IPS-18c (cell line): ENCODE data around the gene TOP2B.

Experiments used
- H3K4me3 ChIP-seq: 2 replicates; pipeline ENCODE4 v1.7.0; 2013; ENCODE audit warnings: low read depth, mild to moderate bottlenecking, low read length, moderate library complexity; ENCODE audit not compliant: insufficient read depth
- H3K9me3 ChIP-seq: one replicate; pipeline ENCODE4 v1.6.1; 2013; ENCODE audit warnings: mild to moderate bottlenecking, low read length, moderate library complexity; ENCODE audit not compliant: control insufficient read depth, insufficient read depth

Gene TOP2B

GRCh38 chr3:25648925-25649830 lies 15.5 kb downstream of the TOP2B start:
- no peaks in the 10 kb centered on the region for H3K9me3 ChIP-seq
- H3K4me3 ChIP-seq = no peak overlapping the region

GRCh38 chr3:25648107-25648535 lies 16.6 kb downstream of the TOP2B start:
- Histone ChIP-seq H3K9me3 (no peaks in the 10 kb centered on the region), H3K4me3 (no peak overlapping the region)

GRCh38 chr3:25635038-25635437 lies 29.7 kb downstream of the TOP2B start:
- Histone ChIP-seq H3K4me3 (no peak overlapping the region), H3K9me3 (no peaks in the 10 kb centered on the region)

GRCh38 chr3:25633919-25634318 lies 30.8 kb downstream of the TOP2B start:
- H3K4me3 ChIP-seq = no peak overlapping the region
- no peaks in the 10 kb centered on the region for H3K9me3 ChIP-seq

- Histone ChIP-seq H3K4me3 (no peak overlapping the region), H3K9me3 (no peaks in the 10 kb centered on the region)
Observed at GRCh38 chr3:25631989-25632388, 32.7 kb downstream of the TOP2B start.

- Histone ChIP-seq H3K4me3 (no peak overlapping the region), H3K9me3 (no peaks in the 10 kb centered on the region)
Observed at GRCh38 chr3:25621087-25621486, 43.6 kb downstream of the TOP2B start.

GRCh38 chr3:25620493-25620892 lies 44.2 kb downstream of the TOP2B start:
- Histone ChIP-seq H3K4me3 (no peak overlapping the region), H3K9me3 (no peaks in the 10 kb centered on the region)

GRCh38 chr3:25619382-25619781 lies 45.3 kb downstream of the TOP2B start:
- H3K9me3 ChIP-seq = no peaks in the 10 kb centered on the region
- no peak overlapping the region for H3K4me3 ChIP-seq

GRCh38 chr3:25618028-25618427 lies 46.7 kb downstream of the TOP2B start:
- no peak overlapping the region for H3K4me3 ChIP-seq
- H3K9me3 ChIP-seq = no peaks in the 10 kb centered on the region

- H3K9me3 ChIP-seq = no peaks in the 10 kb centered on the region
- H3K4me3 ChIP-seq = no peak overlapping the region
Observed at GRCh38 chr3:25611193-25611592, 53.5 kb downstream of the TOP2B start.

- Histone ChIP-seq H3K4me3 (no peak overlapping the region), H3K9me3 (no peaks in the 10 kb centered on the region)
Observed at GRCh38 chr3:25610779-25611178, 53.9 kb downstream of the TOP2B start.

- H3K4me3 ChIP-seq = no peak overlapping the region
- no peaks in the 10 kb centered on the region for H3K9me3 ChIP-seq
Observed at GRCh38 chr3:25610167-25610566, 54.5 kb downstream of the TOP2B start.

- H3K4me3 ChIP-seq = no peak overlapping the region
- no peaks in the 10 kb centered on the region for H3K9me3 ChIP-seq
Observed at GRCh38 chr3:25604107-25604805, 60.5 kb downstream of the TOP2B start.

- no peaks in the 10 kb centered on the region for H3K9me3 ChIP-seq
- no peak overlapping the region for H3K4me3 ChIP-seq
Observed at GRCh38 chr3:25603703-25604102, 61.0 kb downstream of the TOP2B start.

GRCh38 chr3:25597535-25598101 lies 67.1 kb downstream of the TOP2B start:
- no peaks in the 10 kb centered on the region for H3K9me3 ChIP-seq
- no peak overlapping the region for H3K4me3 ChIP-seq

- Histone ChIP-seq H3K4me3 (no peak overlapping the region), H3K9me3 (no peaks in the 10 kb centered on the region)
Observed at GRCh38 chr3:25594007-25594502, 70.7 kb downstream of the TOP2B start.

GRCh38 chr3:25593001-25593400 lies 71.7 kb downstream of the TOP2B start:
- no peak overlapping the region for H3K4me3 ChIP-seq
- H3K9me3 ChIP-seq = no peaks in the 10 kb centered on the region

- no peaks in the 10 kb centered on the region for H3K9me3 ChIP-seq
- H3K4me3 ChIP-seq = no peak overlapping the region
Observed at GRCh38 chr3:25592510-25592968, 72.2 kb downstream of the TOP2B start.
